GM19025 (cell line): Measurements from ENCODE around the gene OXCT2.
"Not testable (repeated sequence)": the region's sequence is repeated elsewhere in the genome, so short reads cannot be mapped to it uniquely, and the experiment has no call there.

Experiments
- ATAC-seq: cut with Tn5 transposase; IDR thresholded peaks from one replicate; pipeline ENCODE4 v1.9.1; 2021; ENCODE audit warnings: mild to moderate bottlenecking, low read depth, moderate library complexity; ENCODE audit not compliant: unreplicated experiment

OXCT2 gene

DNA sequence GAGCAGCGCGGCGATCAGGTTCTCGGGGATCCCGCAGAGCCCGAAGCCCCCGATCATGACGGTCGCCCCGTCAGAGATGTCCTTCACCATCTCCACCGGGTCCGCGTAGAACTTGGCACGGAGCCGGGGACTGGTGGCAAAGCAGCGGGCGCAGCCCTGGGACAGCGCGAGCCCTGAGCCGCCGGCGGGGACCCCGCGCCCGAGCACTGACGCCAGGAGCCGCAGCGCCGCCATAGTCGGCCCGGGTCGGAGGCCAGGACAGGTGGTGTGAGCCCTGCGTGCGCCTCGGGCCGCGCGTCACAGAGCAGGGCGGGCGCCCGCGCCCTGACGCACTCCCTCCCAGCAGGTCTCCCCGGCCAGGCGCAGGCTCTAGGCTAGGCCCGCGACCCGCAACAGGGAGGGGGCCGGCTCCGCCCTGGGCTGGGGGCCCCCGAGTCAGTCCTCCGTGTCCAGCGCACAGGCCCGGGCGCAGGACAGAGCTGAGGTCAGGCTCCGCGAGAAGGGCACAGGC lies at the start of gene OXCT2:
Gene OXCT2 (minus strand): TSS at position 327 of the 511 bp plus-strand sequence. CDS start 93 bp downstream, at position 234.
- not testable (repeated sequence) for ATAC-seq

DNA sequence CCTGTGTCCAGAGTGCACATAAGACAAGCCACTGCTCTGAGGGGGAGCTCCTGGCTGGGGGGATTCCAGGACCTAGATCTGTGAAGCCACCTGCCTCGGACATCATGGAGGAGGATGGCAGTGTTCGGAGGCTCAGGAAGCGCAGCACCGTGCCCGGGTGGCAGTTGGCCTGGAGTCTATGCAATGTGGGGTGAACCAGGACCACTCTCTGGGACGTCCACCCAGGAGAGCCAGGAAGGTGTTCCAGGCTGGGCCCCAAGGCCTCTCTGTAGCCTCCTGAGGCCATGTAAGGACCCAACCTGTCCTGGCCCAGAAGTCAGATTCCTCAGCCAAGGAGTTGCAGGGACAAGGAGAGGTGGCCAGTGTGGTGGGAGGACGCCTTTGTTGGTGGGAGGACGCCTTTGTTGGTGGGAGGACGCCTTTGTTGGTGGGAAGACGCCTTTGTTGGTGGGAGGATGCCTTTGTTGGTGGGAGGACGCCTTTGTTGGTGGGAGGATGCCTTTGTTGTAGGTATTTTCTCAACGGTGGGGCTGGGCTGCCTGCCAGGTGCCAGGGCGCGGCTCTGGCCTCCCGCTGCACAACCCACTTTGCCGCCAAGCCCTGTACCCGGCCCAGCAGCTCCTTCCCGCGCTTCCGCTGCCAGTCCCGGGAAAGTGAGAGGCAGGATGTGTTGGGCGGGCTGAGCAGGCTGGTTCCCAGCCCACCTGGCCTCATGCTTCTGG lies 48.1 kb upstream of the OXCT2 start:
- no peak for ATAC-seq

DNA sequence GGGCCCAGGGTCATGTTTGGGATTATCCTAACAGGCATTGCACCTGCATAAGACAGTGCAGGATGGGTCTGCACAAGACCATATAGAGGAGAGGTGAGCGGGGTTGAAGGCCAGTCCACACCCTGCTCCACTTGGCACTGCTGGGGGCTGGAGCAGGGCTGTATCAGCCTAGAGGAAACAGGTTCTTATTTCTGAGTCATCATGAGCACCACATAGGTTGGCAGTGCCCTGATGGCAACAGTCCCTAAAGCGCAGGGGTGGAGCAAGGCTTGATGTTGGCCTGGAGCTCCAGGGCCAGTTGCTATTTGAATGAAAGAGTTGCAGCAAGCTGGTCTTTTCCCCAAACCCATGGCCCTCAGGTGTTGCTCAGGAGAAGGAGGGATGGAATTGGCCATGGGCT lies 47.3 kb upstream of the OXCT2 start:
- ATAC-seq = no peak

DNA sequence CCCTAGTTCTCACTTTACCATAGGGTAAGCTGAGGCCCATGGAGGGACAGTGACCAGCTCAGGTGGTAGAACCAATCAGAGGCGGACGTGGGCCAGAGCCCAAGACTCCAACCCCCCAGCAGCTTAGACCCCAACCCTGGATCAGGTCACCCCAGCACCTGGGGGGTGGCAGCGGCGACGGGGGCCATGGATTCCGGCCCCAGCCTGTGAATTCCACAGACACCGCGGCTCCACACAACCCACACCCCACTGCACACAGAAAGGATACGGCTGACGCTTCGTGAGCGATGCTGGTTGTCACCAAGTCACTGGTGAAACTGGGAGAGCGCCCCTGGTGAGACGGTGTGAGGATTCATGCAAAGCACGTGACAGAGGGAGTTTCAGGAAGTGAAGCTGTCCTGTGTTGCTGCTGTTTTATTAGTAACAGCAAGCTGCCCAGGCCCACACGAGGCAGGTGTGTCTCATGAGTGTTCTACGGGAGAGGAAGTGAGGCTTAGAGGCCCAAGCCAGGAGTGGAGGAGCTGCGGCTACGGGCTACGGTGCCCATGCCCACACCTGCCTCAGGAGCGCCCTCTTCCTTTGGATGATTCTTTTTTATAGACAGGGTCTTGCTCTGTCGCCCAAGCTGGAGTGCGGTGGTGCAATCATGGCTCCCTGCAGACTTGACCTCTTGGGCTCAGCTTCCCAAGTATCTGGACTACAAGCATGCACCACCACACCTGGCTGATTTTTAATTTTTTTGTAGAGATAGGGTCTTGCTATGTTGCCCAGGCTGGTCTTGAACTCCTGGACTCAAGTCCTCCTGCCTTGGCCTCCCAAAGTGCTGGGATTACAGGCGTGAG lies 46.2 kb upstream of the OXCT2 start:
- ATAC-seq = peak; percentile 95

DNA sequence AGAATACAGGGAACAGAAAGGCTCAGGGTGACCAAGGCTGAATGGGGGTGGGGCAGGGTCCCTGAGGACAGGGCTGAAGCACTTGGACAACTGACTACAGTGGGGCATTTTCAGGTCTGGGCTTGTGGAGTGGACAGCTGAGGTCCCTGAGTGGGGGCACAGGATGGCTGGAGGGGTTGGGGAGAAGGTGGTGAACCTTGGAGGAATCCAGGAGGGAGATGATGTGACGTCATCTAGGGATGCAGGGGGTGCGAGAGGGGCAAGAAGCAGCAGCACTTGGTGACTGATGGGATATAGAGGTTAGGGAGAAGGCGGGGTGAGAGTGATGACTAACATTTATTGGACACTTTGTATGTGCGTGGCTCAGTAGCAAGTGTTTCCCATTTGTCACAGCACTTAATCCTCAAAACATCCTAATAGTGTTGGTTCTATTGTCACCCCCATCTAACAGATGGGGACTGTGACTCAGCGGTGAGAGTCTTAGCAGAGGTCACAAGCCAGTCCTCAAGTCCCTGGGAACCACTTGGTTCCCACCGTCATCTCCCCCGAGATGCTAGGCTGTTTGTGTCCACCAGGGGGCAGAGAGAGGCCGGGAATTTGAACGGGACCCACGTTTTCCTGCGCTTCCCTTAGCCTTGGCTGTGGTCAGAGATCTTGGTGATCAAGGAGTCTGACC lies 45.4 kb upstream of the OXCT2 start:
- ATAC-seq = peak; percentile 18

DNA sequence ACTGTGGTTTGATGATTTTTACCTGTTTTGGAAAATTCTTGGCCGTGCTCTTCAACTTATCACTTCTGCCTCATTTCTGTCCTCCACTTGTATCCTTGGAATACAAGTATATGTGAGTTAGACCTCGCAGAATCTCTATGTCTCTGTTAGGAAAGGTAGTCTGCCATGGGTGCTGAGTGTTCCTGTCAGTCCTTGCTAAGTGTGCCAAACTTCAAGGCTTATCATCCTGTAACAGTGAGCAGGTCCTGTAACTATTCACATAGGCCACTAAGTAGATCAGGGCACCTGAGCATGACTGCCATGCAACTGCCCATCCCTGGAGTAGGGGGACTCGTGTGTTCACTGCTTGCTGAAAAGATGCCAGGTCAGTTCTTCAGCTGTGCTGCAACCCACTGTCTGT lies 41.8 kb upstream of the OXCT2 start:
- no peak for ATAC-seq

DNA sequence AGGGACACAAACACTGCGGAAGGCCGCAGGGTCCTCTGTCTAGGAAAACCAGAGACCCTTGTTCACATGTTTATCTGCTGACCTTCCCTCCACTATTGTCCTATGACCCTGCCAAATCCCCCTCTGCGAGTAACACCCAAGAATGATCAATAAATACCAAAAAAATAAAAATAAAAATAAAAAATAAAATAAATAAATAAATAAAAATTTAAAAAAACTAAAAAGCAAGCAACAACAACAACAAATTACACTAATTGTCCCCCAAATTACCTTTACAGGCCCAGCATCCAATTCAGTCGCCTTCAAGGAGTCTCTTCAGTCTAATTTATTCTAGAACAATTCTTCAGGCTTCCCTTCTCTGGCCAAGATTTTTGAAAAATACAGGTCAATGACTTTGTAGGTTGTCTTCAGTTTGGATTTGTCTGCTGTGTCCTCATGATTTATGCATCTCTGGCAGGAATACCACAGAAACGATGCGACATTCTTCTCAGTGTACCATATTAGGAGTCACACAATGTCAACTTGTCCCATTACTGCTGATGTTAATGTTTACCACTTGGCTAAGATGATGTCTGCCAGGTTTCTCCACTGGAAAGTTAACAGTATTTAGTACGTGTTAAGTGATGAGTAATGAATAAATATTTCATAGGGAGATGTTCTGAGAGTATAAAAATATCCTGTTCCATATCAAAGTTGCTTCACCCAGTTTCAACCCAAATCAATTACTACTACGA lies 37.8 kb upstream of the OXCT2 start:
- no peak for ATAC-seq

DNA sequence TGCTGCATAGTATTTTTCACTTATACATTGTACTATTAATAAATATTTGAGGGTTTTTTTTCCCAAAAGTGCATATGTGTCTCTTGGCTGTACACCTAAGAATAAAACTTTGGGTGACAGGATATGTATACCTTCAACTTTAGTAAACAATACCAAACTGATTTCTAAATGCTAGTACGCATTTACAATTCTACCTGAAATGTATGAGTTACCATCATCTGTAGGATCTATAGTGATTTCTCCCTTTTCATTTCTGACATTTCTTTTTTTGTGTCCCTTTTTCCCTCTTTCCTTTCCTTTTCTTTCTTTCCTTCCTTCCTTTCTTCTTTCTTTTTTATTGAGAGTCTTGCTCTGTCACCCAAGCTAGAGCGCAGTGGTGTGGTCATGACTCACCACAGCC lies 34.2 kb upstream of the OXCT2 start:
- no peak for ATAC-seq

DNA sequence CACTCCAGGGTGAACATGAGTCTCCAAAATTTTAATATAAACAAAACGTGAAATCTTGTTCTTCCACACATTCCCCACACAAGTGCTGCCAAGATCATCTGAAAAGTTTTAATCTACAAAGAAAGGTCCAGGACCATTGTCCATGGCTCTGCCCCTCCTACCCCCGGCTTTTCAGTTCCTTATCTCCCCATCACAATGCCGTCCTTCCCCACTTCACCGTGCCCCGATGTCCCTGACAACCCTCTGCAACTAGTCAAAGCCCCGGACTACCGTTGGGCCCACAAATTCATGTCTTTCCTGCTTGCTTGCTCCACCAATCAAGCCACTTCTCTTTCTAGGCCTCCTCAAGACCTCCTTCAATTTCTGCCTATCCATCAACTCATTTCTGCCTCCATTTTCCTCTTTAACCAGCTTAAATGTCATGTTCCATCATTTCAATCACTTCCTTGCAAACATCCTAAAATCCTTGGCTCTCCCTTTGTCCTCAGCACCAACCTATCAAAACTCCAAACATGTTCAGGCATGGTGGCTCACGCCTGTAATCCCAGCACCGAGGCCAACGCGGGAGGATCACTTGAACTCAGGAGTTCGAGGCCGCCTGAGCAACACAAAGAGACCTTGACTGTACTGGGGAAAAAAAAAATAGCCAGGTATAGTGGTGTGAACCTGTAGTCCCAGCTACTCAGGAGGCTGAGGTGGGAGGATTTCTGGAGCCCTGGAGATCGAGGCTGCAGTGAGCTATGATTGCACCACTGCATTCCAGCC lies 31.5 kb upstream of the OXCT2 start:
- ATAC-seq = no peak

DNA sequence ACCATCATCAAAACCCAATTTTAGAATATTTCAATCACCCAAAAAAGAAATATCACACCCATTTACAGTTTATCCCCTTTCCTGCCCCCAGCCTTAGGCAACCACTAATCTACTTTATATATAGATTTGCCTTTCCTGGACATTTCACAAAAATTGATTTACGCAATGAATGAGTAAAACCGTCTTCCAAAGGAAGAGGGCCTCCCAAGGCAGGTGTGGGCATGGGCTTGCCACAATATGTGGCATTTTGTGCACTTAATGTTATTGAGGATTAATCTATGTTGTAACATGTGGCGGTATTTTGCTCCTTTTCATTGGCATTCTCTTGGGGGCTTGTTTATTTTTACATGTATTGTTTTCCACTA lies 29.3 kb upstream of the OXCT2 start:
- ATAC-seq = no peak

DNA sequence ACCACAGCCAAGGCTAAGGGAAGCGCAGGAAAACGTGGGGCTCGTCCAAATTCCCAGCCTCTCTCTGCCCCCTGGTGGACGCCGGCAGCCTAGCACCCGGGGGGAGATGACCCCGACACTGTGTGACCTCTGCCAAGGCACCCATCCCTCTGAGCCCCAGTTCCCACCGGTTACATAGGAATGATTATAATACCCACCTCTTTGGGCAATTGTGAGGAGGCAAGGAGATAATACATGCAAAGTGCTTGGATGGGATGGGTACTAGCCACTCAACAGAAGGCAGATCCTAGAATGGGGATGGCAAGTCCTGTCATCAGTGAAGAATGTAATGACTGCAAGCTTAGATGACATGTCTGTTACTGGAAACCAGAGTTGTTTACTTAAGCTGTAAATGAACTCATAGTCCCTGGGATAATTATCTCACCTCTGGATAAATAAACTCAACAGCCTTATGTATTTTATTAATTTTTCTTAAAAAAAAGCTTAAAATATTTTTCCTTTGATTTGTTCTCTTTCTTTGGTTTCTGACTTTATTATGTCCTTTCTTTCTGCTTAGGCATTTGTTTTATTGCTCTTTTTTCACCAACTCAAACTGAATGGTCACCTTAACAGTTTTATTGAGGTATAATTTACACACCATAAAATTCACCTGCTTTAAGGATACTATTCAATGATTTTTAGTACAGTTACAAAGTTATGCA lies 28.8 kb upstream of the OXCT2 start:
- peak; percentile 32 for ATAC-seq

DNA sequence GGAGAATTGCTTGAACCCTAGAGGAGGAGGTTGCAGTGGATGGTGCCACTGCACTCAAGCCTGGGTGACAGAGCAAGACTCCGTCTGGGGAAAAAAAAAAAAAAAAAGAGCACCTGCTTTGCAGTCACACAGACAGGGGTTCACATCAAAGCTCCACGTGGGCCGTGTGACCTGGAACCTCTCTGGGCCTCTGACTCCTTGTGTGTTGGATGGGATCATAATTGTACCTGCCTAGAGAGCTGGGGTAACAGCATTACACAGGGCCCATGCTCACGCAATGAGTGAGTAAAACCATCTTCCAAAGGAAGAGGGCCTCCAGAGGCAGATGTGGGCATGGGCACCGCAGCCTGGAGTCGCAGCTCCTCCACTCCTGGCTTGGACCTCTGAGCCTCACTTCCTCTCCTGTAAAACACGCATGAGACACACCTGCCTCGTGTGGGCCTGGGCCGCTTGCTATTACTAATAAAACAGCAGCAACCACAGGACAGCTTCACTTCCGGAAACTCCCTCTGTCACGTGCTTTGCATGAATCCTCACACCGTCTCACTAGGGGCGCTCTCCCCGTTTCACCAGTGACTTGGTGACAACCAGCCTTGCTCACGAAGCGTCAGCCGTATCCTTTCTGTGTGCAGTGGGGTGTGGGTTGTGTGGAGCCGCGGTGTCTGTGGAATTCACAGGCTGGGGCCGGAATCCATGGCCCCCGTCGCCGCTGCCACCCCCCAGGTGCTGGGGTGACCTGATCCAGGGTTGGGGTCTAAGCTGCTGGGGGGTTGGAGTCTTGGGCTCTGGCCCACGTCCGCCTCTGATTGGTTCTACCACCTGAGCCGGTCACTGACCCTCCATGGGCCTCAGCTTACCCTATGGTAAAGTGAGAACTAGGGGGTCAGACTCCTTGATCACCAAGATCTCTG lies 28.0 kb upstream of the OXCT2 start:
- ATAC-seq = peak; percentile 90

DNA sequence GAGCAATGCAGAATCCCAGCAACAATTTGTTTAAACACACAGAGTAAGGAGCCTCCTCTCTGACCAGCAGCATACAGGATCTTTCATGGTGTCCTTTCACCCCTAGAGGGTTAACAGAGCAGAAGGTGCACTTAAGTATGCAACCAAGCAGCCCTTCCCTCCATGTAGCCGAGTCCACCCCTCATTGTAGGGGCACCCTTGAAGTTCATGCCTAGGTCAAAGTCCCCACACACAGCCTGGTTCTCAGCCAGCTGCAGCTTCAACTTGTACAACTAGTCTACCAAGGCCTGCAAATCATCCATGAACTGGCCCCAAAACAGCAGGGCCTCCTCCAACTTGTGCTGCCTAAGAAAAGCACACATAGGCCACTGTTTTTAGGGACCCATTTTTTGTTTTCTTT lies 24.5 kb upstream of the OXCT2 start:
- ATAC-seq = no peak

DNA sequence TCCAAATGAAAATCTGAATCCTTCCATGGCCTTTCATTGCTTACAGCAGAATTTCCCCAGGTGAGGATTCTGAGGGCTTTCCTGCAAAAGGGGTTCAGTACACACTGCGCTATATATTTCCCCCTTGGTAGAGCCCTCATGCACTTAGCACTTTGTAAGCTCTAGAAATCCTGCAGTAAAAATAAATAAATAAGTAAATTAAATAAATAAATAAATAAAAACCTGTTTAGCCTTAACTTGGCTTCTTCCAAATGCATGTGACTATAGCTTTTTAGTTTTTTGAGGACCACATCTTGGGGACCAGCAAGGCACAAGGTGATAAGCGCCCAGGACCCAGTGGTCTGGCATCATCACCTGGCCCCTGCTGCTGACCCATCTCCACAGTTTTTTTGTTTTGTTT lies 20.7 kb upstream of the OXCT2 start:
- no peak for ATAC-seq

DNA sequence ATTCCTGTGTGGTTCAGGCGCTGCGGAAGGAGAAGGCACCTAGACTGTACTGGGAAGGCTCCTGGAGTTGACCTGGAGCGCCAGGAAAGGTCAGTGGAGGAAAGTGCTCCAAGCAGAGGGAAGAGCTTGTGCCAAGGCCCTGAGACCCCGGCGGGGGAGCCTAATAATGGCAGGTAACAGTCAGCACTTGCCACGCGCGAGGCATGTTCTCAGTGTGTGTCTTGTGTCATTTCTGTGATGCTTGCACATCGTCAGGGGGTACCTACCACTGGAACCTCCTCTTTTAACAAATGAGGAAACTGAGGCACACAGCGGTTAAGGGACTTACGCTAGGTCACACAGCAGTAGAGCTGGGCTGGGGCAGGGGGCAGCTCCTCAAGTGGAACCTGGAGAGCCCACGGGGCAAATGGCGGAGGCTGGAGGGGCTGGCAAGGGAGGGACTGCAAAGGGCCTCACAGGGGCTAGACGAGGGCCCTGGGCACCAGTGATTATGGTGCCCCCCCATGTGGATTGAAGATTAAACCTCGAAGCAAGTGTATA lies 18.5 kb upstream of the OXCT2 start:
- ATAC-seq = no peak

DNA sequence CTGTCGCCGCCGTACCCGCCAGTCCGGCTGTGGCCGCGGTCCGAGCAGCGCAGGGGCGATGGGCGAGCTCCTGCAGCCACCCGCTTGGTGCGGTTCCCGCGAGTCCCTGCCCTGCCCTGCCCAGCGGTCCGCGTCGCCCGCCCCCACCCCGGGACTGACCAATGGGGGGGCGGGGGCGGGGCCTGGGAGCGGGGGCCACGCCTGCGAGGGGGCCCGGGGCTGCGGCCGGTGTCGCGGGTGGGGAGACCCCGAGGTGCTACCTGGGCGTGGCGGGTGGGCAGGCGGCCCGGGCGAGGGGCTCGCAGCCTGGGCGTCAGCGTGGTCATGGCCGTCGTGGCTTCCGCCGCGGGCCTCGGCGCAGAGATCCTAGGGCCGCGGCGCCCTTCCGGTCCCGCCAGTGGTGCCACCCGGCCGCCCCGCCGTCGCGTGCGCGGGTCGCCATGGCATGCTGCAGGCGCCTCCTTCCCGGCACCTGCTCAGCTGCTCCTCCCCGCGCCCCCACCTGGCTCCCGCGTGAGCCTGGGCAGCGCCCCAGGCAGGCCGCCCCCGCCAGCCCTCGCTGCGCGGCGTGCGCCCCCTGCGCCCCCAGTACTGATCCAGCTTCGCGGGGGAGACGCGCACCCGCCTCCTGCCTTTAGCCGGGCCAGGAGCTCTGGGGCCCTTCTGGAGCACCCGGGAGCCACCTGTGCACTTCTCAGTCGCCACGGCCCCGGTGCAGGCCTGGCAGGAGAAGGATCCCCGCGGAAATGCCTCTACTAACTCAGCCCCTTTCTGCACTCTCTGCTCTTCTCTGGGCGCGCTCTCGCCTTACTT lies 17.8 kb upstream of the OXCT2 start, which contains the start of gene BMP8B:
Gene BMP8B (minus strand): TSS at position 108 of the 813 bp plus-strand sequence. CDS start 380 bp downstream, outside the sequence.
- peak; percentile 70 for ATAC-seq

DNA sequence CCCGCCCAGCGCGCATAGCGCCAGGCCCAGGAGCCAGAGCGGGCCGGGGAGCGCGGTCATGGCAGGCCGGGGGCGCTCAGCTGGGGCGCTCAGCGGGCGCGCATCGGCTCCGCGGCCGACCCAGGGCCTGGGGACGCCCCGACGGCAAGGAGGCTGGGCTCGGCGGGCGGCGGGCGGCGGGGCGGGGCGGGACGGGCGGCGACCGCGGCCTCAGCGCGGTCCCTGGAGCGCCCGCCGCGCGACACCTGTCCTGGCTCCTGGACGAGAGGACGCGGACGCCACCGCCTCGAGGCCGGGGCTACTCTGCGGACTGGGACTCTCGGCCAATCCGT lies 17.2 kb upstream of the OXCT2 start:
- ATAC-seq = no peak
